Activated CD4-positive, alpha-beta memory T cell treated with anti-CD3 and anti-CD28 coated beads for 36 hours (primary cell): Measurements from ENCODE around the gene SPAG5. TPM values are rescaled to one million over a fixed set of nuclear protein-coding genes. Genes with fewer than 3 reads are reported as not detected.
"Not testable (repeated sequence)": the region's sequence is repeated elsewhere in the genome, so short reads cannot be mapped to it uniquely, and the experiment has no call there.

Experiments used
- CTCF ChIA-PET: fragments of 350-600 bp; sonication (Branson Sonifier 250); formaldehyde crosslinking; loops from one replicate; lab custom pipeline; 2021; ENCODE audit warnings: antibody characterized with exemption, inconsistent platforms; lab: Charles Lee
- POLR2A ChIA-PET: fragments of 350-600 bp; sonication (Branson Sonifier 250); formaldehyde crosslinking; loops from one replicate; lab custom pipeline; 2021; ENCODE audit warnings: antibody characterized with exemption; lab: Charles Lee
- DNase-seq: peaks from one replicate; pipeline ENCODE4 v3.0.0-alpha.2; 2020
- H3K27ac Mint-ChIP-seq: one replicate; pipeline ENCODE4 v1.8.0; 2021; ENCODE audit warnings: mixed read lengths
- H3K27me3 Mint-ChIP-seq: one replicate; pipeline ENCODE4 v1.8.0; 2021; ENCODE audit warnings: mixed read lengths
- H3K36me3 Mint-ChIP-seq: one replicate; pipeline ENCODE4 v1.8.0; 2021; ENCODE audit warnings: mixed read lengths
- H3K4me1 Mint-ChIP-seq: one replicate; pipeline ENCODE4 v1.8.0; 2021; ENCODE audit warnings: low read depth, mixed read lengths
- H3K4me3 Mint-ChIP-seq: one replicate; pipeline ENCODE4 v1.8.0; 2021; ENCODE audit warnings: mild to moderate bottlenecking, mixed read lengths
- H3K9me3 Mint-ChIP-seq: one replicate; pipeline ENCODE4 v1.8.0; 2021; ENCODE audit warnings: mixed read lengths
- intact Hi-C: fragments of 100-400 bp; cut with micrococcal nuclease; formaldehyde crosslinking; loops from one replicate; pipeline ENCODE4 v1.15.1; 2023
- total RNA-seq, 2 experiments: library from RNA; stranded (reverse); gene quantifications; one replicate each; pipeline ENCODE4 v1.2.3, GENCODE V29; 2021

The SPAG5 gene
- total RNA-seq, 2 experiments from 2014 or later, result 153 to 159 TPM

DNA sequence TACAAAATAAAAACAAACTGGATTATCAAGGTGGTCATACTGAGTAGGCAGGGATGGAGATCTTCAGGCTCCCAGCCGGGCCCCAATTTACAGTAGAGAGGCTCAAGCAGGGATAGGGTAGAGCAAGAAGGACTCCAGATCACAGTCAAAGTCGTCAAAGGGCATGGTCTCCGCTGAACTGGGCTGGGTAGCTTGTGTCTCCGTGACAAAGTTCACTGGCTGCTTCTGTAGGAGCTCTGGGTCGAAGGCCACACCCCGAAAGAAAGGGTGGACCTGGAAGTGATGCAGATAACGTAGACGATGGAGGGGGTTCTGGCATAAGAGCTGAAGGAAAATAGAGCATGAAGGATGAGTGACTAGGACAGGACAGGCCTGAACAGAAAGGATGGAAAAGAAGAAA, 11.6 kb upstream of the SPAG5 start:
- Mint-ChIP-seq H3K4me1 (peaks cover 5% of the 10 kb centered on the region), H3K4me3 (no peak overlapping the region), H3K36me3 (peaks cover 23% of the 10 kb centered on the region), H3K27me3 (no peaks in the 10 kb centered on the region), H3K27ac (no peak overlapping the region), H3K9me3 (no peaks in the 10 kb centered on the region)
- no peak for DNase-seq
- POLR2A ChIA-PET, result interaction anchor here (0.9 to 3.2 kb wide), 3 partner anchors 11 to 42 kb away, joined by 3 to 7 read pairs (median 6); no protein-coding TSS in a partner anchor
- intact Hi-C loops, result loop anchor here (5.0 kb wide), 1 partner anchor 63 kb away; no protein-coding TSS in a partner anchor
- CTCF ChIA-PET, result interaction anchor here (0.8 to 2.0 kb wide), 6 partner anchors 19 to 115 kb away, joined by 3 to 9 read pairs (median 4); partner anchors contain the start of genes BLTP2 and PIGS

DNA sequence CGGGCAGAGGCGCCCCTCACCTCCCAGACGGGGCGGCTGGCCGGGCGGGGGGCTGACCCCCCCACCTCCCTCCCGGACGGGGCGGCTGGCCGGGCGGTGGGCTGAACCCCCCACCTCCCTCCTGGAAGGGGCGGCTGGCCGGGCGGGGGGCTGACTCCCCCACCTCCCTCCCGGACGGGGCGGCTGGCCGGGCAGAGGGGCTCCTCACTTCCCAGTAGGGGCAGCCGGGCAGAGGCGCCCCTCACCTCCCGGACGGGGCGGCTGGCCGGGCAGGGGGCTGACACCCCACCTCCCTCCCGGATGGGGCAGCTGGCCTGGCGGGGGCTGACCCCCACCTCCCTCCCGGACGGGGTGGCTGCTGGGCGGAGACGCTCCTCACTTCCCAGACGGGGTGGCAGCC, 5.2 kb upstream of the SPAG5 start:
- H3K4me1 Mint-ChIP-seq, H3K36me3 Mint-ChIP-seq, POLR2A ChIA-PET: not testable (repeated sequence)

DNA sequence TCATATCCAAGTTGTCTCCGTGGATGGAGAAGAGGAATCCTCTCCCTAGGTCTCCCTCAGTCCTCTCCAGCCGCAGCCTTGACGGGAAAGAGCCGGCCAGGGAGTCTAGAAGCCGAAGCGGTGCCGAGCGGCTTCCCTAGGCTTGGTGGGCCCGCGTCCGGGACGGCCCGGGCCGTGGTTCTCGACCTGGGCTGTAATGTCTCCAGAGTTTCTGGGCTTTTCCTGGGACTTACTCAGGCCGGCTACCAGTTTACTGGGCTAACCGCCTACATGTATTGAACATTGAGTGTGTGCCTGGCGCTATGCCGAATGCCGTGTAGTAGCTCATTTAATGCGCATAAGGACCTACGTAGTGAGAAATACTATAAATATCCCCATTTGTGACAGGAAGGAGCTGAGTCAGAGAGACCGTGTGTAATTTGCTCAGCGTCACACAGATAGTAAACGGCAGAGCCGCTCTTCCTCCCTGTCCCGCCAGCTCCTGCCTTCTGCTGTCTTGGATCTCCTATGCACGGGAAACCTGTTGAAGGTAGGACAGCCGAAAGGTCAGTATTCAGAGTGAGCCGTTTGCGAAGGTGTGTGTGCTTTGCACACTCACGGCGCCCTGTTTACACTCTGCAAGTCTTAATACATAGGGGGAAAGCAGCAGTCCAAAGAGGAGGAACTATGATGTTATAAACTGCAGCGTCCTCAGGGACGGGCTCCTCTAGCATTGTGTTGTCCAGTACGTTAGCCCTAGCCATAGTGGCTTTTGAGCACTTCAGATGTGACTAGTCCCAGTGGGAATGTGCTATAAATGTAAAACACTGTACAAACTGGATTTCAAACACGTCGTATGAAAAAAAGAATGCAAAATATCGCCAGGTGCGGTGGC, 723 bp upstream of the SPAG5 start:
- intact Hi-C loops, result loop anchor here (1.0 to 5.0 kb wide), 6 partner anchors 20 to 353 kb away; partner anchors contain the start of genes BLTP2, PHF12, PROCA1 and SUPT6H
- no peaks in the 10 kb centered on the region for H3K9me3 Mint-ChIP-seq
- peak overlapping the region; percentile 93 for H3K4me3 Mint-ChIP-seq
- peak; percentile 87 for DNase-seq
- CTCF ChIA-PET, result interaction anchor here (0.6 to 1.6 kb wide), 7 partner anchors 13 to 50 kb away, joined by 3 to 7 read pairs (median 5); partner anchors contain the start of gene PIGS
- no peaks in the 10 kb centered on the region for H3K27me3 Mint-ChIP-seq
- H3K27ac Mint-ChIP-seq, result peak overlapping the region; percentile 93
- peaks cover 21% of the 10 kb centered on the region for H3K4me1 Mint-ChIP-seq
- H3K36me3 Mint-ChIP-seq, result peaks cover 13% of the 10 kb centered on the region
- POLR2A ChIA-PET, result interaction anchor here (0.6 to 2.4 kb wide), 21 partner anchors 8 to 298 kb away, joined by 3 to 28 read pairs (median 4); partner anchors contain the start of genes ALDOC, BLTP2, PIGS and PROCA1

More for the DNA sequence above, 5.2 kb upstream of the SPAG5 start:
- CTCF ChIA-PET, H3K27me3 Mint-ChIP-seq, H3K9me3 Mint-ChIP-seq, intact Hi-C loops, DNase-seq, H3K27ac Mint-ChIP-seq, H3K4me3 Mint-ChIP-seq: not testable (repeated sequence)

DNA sequence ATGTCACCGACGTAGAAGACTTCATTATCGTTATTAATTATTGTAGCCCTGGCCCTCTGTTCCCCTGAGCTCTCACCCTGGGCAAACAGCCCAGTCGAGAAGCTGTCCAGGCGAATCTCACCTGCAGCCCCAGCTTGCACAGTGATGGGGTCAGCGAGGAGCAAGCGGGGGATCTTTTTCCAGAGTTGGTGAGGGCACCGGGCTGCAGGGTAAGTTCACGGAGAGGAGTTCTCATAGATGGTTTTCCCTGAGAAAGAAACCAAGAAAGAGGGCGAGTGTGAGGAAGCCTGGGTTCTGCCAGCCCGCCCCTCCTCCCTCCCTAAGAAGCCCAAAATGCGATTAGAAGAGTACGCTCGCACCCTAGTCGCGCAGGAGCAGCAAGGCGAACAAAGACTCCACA, 436 bp downstream of the SPAG5 start:
- DNase-seq, result no peak
- H3K4me3 Mint-ChIP-seq, result peak overlapping the region; percentile 93
- peak overlapping the region; percentile 93 for H3K27ac Mint-ChIP-seq
- intact Hi-C loops, result loop anchor here (2.0 to 5.0 kb wide), 2 partner anchors 112 to 354 kb away; partner anchors contain the start of genes PHF12 and PROCA1
- POLR2A ChIA-PET, result interaction anchor here (1.3 to 2.4 kb wide), 4 partner anchors 15 to 64 kb away, joined by 4 to 28 read pairs (median 9); partner anchors contain the start of genes BLTP2, PIGS, SDF2 and SUPT6H
- peaks cover 21% of the 10 kb centered on the region for H3K4me1 Mint-ChIP-seq
- peaks cover 11% of the 10 kb centered on the region for H3K36me3 Mint-ChIP-seq
- no peaks in the 10 kb centered on the region for H3K9me3 Mint-ChIP-seq
- no peaks in the 10 kb centered on the region for H3K27me3 Mint-ChIP-seq
- CTCF ChIA-PET, result interaction anchor here (0.8 to 1.5 kb wide), 5 partner anchors 14 to 519 kb away, joined by 3 to 6 read pairs (median 5); partner anchors contain the start of genes ALDOC and PIGS

DNA sequence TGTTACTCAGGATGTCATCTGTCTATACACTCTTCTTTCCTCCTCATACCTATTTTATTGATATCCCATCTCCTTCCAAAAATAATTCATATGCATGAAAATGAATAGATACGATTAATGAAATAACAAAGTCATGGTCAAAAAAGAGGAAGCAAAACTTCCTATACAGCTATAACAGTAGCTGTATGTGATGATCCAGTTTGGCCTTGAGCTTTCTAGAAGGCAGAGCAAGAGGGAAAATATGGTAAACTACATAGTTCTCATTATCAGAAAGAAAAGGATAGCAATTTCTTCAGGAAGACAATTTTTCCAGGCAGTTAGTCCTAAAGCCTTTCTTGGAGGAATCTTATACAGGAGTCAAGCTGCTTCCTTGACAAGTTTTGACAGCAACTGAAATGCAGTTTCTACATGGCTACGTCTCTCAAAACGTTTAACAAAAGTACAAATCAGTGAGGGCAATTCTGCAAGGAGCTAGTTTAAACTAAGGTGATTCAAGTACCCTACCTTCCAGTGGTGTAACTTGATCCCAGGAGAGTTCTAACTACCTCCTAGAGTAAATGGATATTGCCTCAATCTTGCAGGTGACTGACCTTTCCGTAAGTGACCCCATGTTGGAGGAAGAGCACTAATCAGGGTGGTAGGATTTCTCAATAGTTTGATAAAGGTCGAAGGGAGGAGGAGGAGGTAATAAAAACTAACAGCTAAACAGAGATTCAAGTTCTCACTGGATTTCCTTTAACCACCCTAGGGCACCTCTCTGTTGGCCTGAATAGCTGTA, 1.0 kb downstream of the SPAG5 start:
- intact Hi-C loops, result loop anchor here (2.0 to 5.0 kb wide), 2 partner anchors 113 to 355 kb away; partner anchors contain the start of genes PHF12 and PROCA1
- H3K9me3 Mint-ChIP-seq, result no peaks in the 10 kb centered on the region
- ChIA-PET CTCF (interaction anchor here (0.8 to 1.5 kb wide), 4 partner anchors 15 to 519 kb away, joined by 3 to 6 read pairs (median 4); partner anchors contain the start of genes ALDOC and PIGS), POLR2A (interaction anchor here (0.8 to 2.4 kb wide), 5 partner anchors 15 to 65 kb away, joined by 3 to 28 read pairs (median 7); partner anchors contain the start of genes BLTP2, PIGS, SDF2 and SUPT6H)
- DNase-seq, result no peak
- H3K4me1 Mint-ChIP-seq, result peaks cover 21% of the 10 kb centered on the region
- no peaks in the 10 kb centered on the region for H3K27me3 Mint-ChIP-seq
- peak overlapping the region; percentile 93 for H3K27ac Mint-ChIP-seq
- H3K36me3 Mint-ChIP-seq, result peaks cover 17% of the 10 kb centered on the region
- H3K4me3 Mint-ChIP-seq, result peak overlapping the region; percentile 93

DNA sequence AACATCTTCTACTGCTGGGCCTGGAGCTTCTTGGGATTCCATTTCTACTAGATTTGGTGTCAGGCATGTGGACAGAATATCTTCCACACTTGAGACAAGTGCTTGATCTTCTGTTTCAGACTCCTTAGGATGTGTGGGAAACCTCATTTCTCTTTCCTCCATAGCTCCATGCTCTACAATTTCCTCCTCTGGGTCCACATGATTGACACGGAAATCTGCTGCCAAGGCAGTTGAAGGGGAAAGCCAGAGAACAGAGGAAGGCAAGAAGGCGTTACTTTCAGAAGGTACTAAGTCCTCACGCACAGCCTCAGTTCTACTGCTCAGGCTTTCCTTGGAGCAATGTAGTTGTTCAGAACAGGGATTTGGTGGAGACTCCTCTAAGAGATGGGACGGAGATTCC, 6.6 kb downstream of the SPAG5 start:
- POLR2A ChIA-PET, result interaction anchor here (0.7 to 1.6 kb wide), 4 partner anchors 15 to 70 kb away, joined by 3 to 5 read pairs (median 3); partner anchors contain the start of genes ALDOC, PIGS, SDF2 and SUPT6H
- peaks cover under 1% of the 10 kb centered on the region for H3K4me1 Mint-ChIP-seq
- no peaks in the 10 kb centered on the region for H3K27me3 Mint-ChIP-seq
- H3K9me3 Mint-ChIP-seq, result no peaks in the 10 kb centered on the region
- H3K36me3 Mint-ChIP-seq, result peaks cover 38% of the 10 kb centered on the region
- no peak overlapping the region for H3K4me3 Mint-ChIP-seq
- H3K27ac Mint-ChIP-seq, result no peak overlapping the region
- DNase-seq, result no peak
- intact Hi-C loops, result no loop called here
- CTCF ChIA-PET, result interaction anchor here (1.0 to 1.2 kb wide), 2 partner anchors 19 to 87 kb away, joined by 3 to 4 read pairs; no protein-coding TSS in a partner anchor

DNA sequence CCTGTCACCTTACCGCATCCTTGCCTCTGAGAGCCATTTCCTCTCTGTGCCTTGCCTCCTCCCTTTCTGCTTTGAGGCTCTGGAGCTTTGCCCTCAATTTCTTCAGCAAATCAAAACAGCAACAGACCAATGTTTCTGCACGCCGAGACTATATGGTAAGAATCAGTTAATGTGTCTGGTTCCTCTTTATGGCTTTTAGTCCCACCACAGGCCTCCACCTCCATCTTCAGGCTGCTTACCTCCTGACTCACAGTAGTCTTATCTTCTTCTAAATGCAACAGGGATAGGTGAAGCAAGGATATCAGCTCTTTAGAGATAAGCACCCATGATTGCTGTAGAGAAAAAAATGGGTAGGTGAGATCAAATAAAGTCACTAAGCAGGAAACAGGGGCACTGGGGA, 13.0 kb downstream of the SPAG5 start:
- no peak for DNase-seq
- no peak overlapping the region for H3K27ac Mint-ChIP-seq
- H3K27me3 Mint-ChIP-seq, result no peaks in the 10 kb centered on the region
- ChIA-PET POLR2A (interaction anchor here (1.0 kb wide), 1 partner anchor 9 kb away, joined by 3 read pairs; the partner anchor contains the start of gene ALDOC), CTCF (no interaction called here)
- intact Hi-C loops, result no loop called here
- H3K36me3 Mint-ChIP-seq, result peaks cover 32% of the 10 kb centered on the region
- H3K9me3 Mint-ChIP-seq, result no peaks in the 10 kb centered on the region
- H3K4me1 Mint-ChIP-seq, result no peaks in the 10 kb centered on the region
- no peak overlapping the region for H3K4me3 Mint-ChIP-seq

DNA sequence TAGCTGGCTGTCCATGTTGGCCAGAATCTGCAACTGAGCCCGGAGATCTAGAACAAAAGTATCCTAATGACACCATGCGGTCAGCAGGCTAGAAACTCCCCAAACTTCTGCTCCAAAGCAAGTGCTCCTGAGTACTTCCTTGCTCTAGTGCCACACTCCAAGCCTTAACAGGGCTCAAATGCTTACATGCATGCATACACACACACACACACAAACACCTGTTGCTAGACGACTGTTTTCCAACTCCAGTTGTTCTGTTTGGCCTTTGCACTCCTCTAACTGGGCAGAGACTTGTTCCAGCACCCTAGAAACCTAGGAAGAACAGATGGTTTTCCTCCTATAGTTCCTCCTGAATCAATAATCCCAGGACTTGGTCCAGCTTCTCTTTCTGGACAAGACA, 14.4 kb downstream of the SPAG5 start:
- H3K4me3 Mint-ChIP-seq, result no peak overlapping the region
- peaks cover 41% of the 10 kb centered on the region for H3K36me3 Mint-ChIP-seq
- ChIA-PET CTCF (interaction anchor here (1.1 to 1.2 kb wide), 2 partner anchors 29 to 63 kb away, joined by 3 read pairs; no protein-coding TSS in a partner anchor), POLR2A (interaction anchor here (0.8 kb wide), 1 partner anchor 10 kb away, joined by 3 read pairs; no protein-coding TSS in a partner anchor)
- no peaks in the 10 kb centered on the region for H3K27me3 Mint-ChIP-seq
- H3K27ac Mint-ChIP-seq, result no peak overlapping the region
- H3K4me1 Mint-ChIP-seq, result peaks cover 14% of the 10 kb centered on the region
- DNase-seq, result no peak
- no peaks in the 10 kb centered on the region for H3K9me3 Mint-ChIP-seq
- intact Hi-C loops, result no loop called here

DNA sequence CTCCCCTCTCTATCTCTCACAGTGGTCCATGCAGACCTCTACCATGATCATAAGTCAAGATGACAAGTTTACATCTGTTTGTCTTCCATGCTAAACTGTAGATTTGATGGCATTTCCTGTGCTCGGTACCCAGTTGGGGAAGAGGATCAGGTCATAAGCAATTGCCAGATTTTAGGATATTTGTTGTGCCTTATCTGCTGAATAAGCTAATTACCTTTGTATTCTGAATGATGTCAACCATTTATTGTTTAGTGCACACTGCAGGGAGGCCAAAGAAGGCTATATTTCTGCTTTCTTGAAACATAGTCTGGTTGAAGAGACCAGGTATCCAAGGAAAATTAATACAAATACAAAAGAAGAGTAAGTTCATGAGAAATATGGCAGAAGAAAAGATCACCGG, 16.3 kb downstream of the SPAG5 start:
- H3K4me1 Mint-ChIP-seq, result peaks cover 23% of the 10 kb centered on the region
- no peak overlapping the region for H3K27ac Mint-ChIP-seq
- intact Hi-C loops, result no loop called here
- H3K27me3 Mint-ChIP-seq, result no peaks in the 10 kb centered on the region
- DNase-seq, result no peak
- ChIA-PET CTCF (no interaction called here), POLR2A (interaction anchor here (0.7 to 1.4 kb wide), 2 partner anchors 16 to 1714 kb away, joined by 3 to 4 read pairs; partner anchors contain the start of gene SPAG5)
- H3K4me3 Mint-ChIP-seq, result no peak overlapping the region
- H3K36me3 Mint-ChIP-seq, result peaks cover 44% of the 10 kb centered on the region
- H3K9me3 Mint-ChIP-seq, result no peaks in the 10 kb centered on the region

DNA sequence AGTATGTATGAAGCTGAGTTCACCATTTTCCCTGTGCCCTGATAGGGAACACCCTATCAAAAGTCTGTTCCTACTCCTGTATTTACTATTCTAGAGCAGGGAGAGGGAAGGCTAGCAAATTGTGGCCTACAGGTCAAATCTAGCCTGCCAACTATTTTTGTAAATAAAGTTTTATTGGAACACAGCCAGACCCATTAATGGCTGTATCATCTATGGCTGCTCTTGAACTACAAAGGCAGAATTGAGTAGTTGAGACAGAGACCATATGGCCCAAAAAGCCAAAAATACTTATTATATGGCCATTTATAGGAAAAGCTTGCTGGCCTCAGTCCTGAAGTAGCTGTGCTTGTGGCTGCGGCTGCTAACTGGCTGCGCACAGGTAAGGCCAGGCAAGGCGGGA, 17.9 kb downstream of the SPAG5 start:
- intact Hi-C loops, result no loop called here
- peaks cover 44% of the 10 kb centered on the region for H3K36me3 Mint-ChIP-seq
- CTCF ChIA-PET, result no interaction called here
- POLR2A ChIA-PET, result interaction anchor here (1.1 kb wide), 1 partner anchor 9 kb away, joined by 4 read pairs; no protein-coding TSS in a partner anchor
- H3K27me3 Mint-ChIP-seq, result no peaks in the 10 kb centered on the region
- DNase-seq, result no peak
- no peak overlapping the region for H3K27ac Mint-ChIP-seq
- no peaks in the 10 kb centered on the region for H3K9me3 Mint-ChIP-seq
- H3K4me1 Mint-ChIP-seq, result peaks cover 32% of the 10 kb centered on the region
- H3K4me3 Mint-ChIP-seq, result no peak overlapping the region
